Embryonic facial prominence (tissue), 1 donor: ENCODE data around the gene EEFSEC.

Experiments used
- DNase-seq: peaks from one replicate; pipeline ENCODE4 v3.0.0-alpha.2; 2016; ENCODE audit errors: extremely low spot score

EEFSEC gene

DNA sequence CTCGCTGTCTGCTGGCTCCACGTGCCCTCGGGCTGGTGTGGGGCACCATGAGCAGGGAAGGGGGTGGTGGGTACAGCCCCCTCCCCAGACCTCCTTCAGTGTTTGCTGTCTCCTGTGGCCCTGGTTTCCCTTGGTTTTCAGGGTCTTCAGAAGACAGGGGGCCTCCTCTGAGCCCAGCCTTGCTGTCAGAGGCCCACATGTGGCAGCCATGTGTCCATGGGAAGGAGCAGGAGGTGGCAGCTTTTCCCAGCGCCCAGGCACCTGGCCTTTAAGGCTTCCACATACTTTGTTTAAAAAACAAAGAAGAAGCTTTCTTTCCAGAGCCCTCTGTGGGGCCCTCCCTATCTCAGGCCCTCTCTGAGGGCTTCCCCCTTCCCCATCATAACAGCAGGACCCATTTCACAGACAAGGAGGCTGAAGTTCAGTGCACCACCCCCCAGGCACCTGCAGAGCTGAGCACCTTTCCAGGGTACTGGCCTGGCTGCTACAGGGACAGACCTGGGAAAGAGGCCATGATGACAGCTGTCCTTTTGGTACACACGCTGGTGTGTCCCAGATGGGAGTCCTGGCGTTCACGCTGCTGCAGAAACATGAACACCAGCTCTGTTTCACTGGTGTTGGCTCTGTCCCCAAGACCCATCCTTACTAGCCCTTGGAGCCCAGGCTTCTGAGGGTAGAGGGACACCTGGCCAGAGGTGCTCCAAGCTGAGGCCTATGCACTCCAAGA is 239.7 kb downstream of the EEFSEC start:
- DNase-seq, result no peak

- DNase-seq, result no peak
Measured at GRCh38 chr3:128394033-128394432, 240.8 kb downstream of the EEFSEC start.

DNA sequence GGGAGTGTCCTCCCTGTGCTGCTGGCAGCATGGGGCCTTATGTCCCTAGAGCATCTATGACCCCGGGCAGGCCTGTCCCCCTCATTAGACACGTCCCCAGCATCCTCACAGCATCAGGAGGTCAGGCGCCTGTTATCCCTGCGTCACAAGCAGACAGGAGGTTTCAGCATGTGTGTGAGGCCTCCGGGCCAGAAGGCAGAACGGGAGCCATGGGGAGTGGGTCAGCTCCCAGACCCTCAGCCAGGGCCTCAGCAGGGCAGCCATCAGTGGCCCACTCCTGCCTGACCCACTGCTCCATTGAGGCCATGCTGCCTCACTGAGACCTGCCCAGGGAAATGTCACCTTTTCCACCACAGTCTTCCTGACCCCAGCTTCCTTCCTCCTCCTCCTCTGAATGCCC is 241.8 kb downstream of the EEFSEC start:
- no peak for DNase-seq

GRCh38 chr3:128395500-128396162 is 242.3 kb downstream of the EEFSEC start:
- DNase-seq, result no peak

GRCh38 chr3:128397484-128397883 is 244.2 kb downstream of the EEFSEC start:
- no peak for DNase-seq

GRCh38 chr3:128398586-128398985 is 245.3 kb downstream of the EEFSEC start:
- no peak for DNase-seq

DNA sequence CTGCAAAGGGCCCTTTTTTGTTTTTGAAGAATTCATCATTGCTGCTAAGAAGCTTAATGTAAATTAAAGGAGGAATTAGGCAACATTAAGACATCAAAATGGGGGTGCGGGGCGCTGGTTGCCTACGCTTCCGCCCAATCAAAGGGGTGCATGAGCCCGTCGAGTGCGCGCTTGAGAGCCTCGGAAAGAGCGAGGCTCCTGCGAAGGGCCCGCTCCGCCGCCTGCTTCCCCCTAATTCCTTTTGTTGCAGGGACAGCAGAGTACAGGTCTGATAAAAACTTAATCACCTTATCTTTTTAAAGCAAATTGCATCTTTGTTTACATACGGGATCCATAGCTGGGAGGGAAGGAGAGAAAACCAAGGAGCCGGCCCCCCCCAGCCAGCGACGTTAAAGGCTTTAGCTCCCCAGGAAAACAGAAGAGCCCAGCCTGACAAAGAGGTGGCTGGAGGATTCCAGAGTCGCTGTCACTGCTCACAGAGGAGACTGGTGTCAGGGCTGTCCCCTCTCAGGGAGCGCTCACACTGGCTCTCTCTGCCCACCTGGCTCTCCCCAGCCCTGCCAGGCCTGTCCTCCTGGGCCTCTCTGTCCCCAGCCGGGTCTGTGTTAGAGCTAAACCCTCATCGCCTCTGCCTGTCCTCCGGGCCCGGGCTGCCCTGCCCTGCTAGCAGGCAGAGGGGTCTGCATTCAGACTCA is 246.1 kb downstream of the EEFSEC start:
- DNase-seq, result no peak

- no peak for DNase-seq
Measured at GRCh38 chr3:128400671-128401070, 247.4 kb downstream of the EEFSEC start.

GRCh38 chr3:128402319-128402718 is 249.0 kb downstream of the EEFSEC start:
- DNase-seq, result no peak

- no peak for DNase-seq
Measured at GRCh38 chr3:128402998-128403397, 249.7 kb downstream of the EEFSEC start.

DNA sequence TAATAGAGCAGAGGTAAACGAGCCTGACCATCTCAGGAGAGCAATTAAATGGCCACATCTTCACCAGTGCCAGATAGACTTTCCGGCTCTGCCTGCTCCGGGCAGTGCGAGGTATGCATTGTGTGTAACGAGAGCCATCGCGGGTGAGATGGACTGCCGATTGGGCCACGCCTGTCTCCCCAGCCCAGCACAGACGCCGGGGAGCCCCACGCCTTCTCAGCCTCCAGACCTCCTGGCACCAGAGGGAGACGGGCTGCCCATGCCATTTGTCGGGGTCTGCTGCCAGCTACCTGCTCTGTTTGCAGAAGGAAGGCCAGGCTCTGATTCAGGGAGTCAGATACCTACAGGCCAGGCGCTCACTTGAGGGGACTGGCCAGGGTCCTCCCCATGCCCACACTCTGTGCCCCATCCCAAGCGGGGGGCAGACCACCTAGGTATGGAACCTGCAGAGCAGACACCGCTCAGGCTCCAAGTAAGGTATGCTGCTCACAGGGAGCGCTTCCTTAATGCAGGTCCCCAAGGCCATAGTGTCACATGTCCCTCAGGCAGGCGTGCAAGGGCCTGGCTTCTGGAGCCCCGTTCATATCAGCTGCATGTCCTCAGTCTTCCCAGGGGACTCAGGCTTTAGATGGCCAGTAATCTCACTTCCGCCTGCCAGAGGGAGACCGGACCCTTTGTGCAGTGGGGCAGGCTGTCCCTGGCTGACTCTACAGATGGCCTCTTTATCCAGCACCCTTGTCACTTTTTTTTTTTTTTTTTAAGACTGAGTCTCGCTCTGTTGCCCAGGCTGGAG is 251.2 kb downstream of the EEFSEC start:
- DNase-seq, result no peak

- DNase-seq, result no peak
Measured at GRCh38 chr3:128405554-128406277, 252.4 kb downstream of the EEFSEC start.

GRCh38 chr3:128407247-128407646 is 254.0 kb downstream of the EEFSEC start:
- no peak for DNase-seq

- no peak for DNase-seq
Measured at GRCh38 chr3:128408012-128408692, 254.9 kb downstream of the EEFSEC start.

DNA sequence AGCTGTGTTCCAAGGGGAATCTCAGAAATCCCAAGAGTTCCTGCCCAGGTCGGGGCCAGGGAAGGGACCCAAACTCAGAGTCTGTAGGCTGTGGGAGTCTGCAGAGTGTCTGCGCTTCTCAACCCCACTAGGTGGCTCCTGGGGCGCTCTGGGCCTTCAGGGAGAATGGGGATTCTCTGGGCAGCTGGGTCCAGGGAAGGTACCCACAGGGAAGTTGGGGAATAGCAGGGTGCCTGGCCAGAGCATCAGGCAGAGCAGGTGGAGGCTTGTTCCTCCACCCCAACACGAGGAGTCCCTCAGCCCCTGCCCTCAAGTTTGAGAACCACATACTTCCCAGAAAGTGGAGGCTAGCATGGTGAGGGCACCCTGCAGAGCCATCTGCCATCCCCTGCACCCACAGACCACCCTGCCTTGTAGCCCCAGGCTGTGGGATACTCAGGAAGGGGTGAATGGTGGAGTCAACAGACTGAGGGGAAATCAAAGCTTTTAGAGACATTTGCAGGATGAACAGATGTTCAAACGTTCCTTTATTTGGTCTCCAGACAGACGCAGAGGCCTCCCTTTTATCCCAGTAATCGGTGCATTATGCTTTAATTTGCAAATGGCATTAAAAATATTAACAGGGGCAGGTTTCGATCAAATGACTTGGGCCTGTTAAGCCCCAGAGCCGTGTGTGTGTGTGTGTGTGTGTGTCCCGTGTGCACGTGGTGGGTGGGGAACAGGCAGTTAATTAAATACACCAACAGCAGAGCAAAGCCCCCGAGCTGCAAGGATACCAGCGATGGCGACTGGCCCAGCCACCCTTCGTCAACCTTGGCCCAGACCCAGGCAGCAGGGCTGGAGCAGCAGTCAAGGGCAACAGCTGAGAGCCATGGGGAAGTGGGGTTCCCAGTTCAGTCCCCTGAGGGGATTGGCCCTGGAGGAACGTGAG is 255.7 kb downstream of the EEFSEC start:
- DNase-seq, result no peak

GRCh38 chr3:128409624-128410581 is 256.6 kb downstream of the EEFSEC start:
- no peak for DNase-seq

GRCh38 chr3:128410669-128411573 is 257.6 kb downstream of the EEFSEC start:
- no peak for DNase-seq
